Astrocyte (in vitro differentiated cells and primary cell): ENCODE data around the gene FBXL12.

Experiments
- CTCF ChIP-seq: IDR thresholded peaks from 2 replicates; pipeline ENCODE4 v1.5.1; 2011; ENCODE audit warnings: low read depth, mild to moderate bottlenecking, inconsistent platforms, low read length, moderate library complexity; ENCODE audit not compliant: insufficient read depth
- EZH2 ChIP-seq: IDR thresholded peaks from 2 replicates; pipeline ENCODE4 v1.6.1; 2012; ENCODE audit warnings: mild to moderate bottlenecking, low read length, inconsistent platforms; ENCODE audit not compliant: insufficient read depth

GRCh38 chr19:9793071-9793591, 25.7 kb downstream of the FBXL12 start:
- TF ChIP-seq CTCF (no peak), EZH2 (no peak)
